HG03139 (cell line): ENCODE results near the gene PLD4.
A peak's percentile ranks its signal among the peaks of the same experiment; 100 is the strongest.
"Not testable (repeated sequence)": the region's sequence is repeated elsewhere in the genome, so short reads cannot be mapped to it uniquely, and the experiment has no call there.

Source experiments
- ATAC-seq: cut with Tn5 transposase; IDR thresholded peaks from one replicate; pipeline ENCODE4 v1.9.1; 2021; ENCODE audit not compliant: unreplicated experiment

PLD4 gene

DNA sequence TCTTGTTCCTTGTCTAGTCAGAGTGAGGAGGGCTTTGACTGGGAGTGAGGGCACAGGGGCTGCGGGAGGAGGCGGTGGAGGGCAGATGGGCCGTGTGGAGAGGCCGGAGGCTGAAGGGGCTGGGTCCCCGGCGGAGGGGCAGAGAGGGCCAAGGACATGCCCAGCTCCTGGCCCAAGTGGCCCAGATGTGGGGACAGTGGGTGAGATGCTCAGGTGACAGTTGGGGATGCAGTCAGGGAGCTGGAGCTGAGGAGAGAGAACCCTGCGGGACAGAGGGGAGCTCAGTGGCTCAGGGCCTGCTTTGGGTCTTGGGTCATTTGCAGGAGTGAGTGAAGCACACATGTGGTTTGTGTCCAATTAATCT, 26.5 kb upstream of the PLD4 start:
- ATAC-seq, result no peak

DNA sequence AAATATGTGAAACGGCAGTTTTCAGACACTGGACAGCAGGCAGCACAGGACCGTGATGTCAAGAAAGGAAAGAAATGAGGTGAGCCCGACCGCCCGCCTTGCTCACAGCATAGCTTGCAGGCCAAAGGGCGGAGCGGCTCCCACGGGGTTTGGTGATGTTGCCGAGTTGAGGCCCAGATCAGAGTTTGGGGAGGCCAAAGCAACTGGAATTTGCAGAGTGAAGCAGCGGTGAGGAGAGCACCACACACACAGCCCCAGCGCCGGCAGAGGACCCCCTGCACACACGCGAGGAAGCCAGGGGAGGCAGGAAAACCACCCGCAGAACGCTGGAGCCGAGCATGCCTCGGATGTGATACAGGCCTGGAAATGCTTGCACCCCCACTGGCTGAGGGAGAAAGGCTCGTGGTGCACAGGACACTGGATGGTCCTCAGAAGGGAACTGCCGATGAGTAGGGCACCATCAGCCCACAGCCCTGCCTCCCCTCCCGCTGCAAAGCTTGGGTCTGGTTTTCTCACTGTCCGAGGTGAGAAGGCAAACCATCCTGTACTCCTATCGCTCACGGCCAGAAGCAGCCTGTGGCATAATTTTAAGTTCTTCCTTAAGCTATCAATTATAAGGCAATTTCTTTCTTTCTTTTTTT, 25.7 kb upstream of the PLD4 start:
- ATAC-seq, result no peak

DNA sequence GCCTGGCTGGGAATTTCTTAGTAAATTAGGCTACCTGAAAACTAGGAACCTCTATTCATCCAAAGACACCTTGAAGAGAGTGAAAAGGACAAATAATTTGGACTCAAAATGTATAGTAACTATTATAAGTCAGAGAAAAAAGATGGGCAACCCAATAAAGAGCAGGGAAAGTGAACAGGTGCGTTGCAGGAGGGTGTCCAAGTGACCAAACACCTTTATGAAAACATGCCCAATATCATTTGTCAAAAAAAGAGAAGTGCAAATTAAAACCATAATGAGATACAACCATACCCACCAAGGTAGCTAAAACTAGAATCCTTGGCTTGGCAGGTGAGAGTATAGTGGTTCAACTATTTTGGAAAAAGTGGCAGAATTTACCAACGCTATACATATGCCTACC, 24.9 kb upstream of the PLD4 start:
- no peak for ATAC-seq

DNA sequence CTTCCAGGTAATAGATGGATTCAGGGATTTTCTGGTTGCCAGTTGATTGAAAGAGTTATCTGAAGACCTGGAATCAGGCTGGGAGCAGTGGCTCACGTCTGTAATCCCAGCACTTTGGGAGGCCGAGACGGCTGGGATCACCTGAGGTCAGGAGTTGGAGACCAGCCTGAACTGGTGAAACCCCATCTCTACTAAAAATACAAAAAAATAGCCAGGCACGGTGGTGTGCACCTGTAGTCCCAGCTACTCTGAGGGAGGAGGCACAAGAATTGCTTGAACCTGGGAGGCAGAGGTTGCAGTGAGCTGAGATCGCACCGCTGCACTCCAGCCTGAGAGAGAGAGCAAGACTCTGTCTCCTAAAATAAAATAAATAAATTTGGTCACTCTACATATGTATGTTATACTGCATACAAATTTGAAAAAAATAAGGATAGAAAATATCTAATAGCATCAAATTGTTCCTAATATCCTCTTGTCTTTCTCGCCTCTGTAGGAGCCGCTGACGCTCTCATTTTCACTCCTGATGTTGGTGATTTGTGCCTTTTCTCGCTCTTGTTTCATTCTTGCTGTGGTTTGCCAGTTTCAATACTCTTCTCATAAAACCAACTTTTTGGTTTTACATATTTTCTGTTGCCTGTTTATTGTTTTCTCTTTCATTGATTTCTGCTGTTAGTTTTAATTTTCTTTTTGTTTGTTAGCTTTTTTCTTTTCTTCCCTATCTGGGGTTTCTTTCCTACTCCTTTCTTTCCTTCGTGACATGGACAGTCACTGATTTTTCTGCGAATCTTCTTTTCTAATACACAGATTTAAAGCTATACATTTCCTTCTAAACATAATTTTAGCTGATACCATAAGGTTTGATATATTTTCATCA, 23.8 kb upstream of the PLD4 start:
- ATAC-seq, result no peak

DNA sequence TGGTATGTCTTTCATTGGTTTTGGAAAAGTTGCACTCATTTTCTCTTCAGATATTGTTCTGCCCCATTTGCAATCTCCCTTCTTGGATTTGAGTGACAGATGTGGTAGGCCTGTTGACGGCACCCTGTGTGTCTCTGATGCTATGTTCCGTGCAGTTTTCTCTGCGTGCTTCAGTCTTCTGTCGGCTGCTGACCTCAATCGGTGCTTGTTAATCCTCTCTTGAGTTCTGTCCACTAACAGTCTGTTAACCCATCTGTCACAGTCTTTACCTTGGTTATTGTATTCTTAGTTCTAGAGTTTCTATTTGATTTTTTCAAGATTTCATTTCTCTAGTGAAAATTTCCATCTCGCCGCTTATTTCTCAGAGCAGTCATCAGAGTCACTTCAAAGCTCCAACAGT, 20.7 kb upstream of the PLD4 start:
- ATAC-seq, result no peak

DNA sequence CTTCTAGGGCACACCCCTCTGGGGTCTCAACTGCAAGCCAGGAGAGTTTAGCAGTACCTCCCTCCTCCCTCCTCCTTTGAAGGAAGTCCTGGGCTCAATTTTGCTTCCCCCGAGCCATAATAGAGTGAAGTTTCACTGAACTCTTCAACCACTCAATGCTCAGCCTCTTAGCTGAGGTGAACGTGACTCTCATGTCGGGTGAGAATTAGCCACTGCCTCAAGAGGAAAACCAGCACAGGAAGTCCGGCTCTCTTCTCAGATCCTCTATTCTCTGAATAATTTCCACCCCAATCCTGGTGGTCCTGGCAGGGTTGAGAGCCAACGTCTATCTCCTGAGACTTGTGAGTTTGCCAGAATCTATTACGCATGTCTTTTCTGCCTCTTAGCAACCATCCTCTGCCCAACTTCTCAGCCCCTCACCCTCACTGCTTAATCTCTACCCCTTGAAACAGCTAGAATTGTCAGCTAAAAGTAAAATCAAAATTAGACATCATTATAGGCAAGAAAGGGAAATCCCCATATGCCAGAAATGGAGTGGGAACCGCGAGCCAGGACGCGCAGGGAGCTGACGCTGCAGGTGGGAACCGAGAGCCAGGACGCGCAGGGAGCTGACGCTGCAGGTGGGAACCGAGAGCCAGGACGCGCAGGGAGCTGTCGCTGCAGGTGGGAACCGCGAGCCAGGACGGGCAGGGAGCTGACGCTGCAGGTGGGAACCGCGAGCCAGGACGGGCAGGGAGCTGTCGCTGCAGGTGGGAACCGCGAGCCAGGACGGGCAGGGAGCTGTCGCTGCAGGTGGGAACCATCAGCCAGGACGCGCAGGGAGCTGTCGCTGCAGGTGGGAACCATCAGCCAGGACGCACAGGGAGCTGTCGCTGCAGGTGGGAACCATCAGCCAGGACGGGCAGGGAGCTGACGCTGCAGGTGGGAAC, 19.8 kb upstream of the PLD4 start:
- ATAC-seq, result not testable (repeated sequence)

DNA sequence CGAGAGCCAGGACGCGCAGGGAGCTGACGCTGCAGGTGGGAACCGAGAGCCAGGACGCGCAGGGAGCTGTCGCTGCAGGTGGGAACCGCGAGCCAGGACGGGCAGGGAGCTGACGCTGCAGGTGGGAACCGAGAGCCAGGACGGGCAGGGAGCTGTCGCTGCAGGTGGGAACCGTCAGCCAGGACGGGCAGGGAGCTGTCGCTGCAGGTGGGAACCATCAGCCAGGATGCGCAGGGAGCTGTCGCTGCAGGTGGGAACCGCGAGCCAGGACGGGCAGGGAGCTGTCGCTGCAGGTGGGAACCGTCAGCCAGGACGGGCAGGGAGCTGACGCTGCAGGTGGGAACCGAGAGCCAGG, 19.1 kb upstream of the PLD4 start:
- ATAC-seq, result not testable (repeated sequence)

DNA sequence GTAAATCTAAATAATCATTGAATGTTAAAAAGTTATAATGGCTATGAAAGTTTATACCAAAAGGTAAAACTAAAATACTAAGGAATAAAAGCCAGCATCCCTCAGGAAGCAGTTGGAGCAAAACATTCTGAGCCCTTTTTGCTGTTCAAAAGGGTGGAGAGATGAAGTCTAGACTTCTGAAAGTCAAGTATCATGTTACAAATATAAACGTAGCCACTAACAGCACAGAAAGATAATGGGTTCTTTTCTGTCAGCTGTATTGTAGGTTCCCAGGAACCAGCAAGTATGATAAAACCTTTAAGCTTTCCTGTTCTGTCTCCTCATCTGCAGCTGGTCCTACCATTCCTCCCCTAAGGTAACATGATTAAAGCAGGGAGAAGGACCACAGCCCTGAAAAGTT, 16.4 kb upstream of the PLD4 start:
- ATAC-seq, result no peak

DNA sequence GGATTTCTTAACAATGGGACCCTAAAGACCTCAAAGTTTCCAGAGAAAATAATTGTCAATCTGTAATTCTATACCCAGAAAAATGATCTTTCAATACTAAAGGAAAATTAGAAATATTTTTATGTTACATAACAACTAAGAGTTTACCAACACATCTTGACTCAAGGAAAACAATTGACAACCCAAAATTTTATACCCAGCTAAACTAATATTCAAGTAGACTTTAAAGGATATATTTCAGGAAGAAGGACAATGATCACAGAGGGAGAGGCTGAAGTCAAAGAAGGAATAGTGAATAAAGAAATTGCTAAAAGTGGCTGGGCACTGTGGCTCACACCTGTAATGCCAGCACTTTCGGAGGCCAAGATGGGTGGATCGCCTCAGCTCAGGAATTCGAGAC, 12.6 kb upstream of the PLD4 start:
- ATAC-seq, result no peak

DNA sequence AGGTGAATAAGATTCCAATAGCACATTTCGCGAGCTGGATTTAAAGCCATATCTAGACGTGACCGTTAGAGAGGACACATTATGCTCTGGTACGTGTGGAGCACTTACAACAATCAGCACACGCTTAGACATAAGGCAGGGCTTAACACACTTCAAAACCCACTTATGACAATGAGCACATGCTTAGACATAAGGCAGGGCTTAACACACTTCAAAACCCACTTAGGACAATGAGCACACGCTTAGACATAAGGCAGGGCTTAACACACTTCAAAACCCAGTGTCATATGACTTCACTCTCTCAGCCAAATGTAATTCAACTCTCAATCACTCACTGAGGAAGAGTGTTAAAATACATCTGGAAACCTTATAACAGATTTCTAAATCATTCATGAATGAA, 11.2 kb upstream of the PLD4 start:
- no peak for ATAC-seq

DNA sequence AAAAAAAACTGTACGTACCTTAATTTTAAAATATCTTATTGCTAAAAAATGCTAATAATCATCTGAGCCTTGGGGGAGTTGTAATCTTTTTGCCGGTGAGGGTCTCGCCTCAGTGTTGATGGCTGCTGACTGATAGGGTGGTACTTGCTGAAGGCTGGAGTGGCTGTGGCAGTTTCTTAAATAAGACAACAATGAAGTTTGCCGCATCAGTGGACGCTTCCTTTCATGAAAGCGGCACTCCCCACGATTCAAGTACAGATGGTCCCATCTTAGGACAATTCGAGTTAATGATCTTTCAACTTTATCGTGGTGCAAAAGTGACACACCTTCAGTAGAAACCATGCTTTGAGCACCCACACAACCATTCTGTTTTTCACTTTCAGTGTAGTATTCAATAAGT, 7.6 kb upstream of the PLD4 start:
- no peak for ATAC-seq

DNA sequence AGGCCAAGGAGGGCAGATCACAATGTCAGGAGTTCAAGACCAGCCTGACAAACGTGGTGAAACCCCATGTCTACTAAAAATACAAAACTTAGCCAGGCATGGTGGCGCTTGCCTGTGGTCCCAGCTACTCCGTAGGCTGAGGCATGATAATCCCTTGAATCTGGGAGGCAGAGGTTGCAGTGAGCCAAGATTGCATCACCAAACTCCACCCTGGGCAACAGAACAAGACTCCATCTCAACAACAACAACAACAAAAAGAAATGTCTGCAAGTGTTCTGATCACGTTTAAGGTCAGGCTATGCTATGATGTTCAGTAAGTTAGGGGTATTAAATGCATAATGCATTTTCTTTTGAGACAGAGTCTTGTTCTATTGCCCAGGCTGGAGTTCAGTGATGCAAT, 6.7 kb upstream of the PLD4 start:
- no peak for ATAC-seq

DNA sequence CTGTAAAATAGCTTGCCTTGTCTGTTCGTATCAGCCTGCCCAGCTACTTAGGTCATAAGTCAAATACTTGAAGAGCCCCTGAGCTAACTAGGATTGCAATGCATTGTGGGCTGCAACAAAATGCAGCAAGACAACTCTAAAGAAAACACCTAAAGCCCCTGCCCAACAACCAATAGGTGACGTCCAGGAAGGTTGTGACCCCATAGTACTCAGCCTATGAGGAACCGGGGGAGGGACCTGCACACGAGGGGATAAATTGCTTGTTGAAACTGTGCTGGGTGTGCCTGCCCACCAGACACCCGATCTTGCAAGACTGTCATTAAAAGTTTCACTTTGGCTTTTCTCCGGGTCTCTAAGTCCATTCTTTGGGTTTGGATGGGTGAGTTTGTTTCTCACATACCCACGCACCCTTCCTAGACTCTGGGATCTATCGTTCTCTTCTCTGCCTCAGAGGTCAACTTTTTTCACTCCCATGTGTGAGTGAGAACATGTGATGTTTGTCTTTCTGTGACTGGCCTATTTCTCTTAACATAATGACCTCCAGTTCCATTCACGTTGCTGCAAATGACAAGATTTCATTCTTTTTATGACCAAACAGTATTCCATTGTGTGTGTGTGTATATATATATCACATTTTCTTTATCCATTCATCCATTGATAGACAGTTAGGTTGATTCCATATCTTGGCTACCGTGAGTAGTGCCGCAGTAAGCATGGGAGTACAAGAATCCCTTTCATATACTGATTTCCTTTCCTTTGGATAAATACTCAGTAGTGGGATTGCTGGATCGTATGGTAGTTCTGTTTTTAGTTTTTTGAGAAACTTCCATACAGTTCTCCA, 5.3 kb upstream of the PLD4 start:
- not testable (repeated sequence) for ATAC-seq

DNA sequence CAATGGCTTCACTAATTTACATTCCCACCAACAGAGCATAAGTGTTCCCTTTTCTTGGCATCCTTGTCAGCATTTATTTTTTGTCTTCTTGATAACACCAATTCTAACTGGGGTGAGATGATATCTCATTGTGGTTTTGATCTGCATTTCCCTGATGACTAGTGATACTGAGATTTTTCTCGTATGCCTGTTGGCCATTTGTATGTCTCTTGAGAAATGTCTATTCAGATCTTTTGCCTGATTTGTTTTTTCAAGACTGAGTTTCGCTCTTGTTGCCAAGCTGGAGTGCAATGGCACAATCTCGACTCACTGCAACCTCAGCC, 4.7 kb upstream of the PLD4 start:
- no peak for ATAC-seq

DNA sequence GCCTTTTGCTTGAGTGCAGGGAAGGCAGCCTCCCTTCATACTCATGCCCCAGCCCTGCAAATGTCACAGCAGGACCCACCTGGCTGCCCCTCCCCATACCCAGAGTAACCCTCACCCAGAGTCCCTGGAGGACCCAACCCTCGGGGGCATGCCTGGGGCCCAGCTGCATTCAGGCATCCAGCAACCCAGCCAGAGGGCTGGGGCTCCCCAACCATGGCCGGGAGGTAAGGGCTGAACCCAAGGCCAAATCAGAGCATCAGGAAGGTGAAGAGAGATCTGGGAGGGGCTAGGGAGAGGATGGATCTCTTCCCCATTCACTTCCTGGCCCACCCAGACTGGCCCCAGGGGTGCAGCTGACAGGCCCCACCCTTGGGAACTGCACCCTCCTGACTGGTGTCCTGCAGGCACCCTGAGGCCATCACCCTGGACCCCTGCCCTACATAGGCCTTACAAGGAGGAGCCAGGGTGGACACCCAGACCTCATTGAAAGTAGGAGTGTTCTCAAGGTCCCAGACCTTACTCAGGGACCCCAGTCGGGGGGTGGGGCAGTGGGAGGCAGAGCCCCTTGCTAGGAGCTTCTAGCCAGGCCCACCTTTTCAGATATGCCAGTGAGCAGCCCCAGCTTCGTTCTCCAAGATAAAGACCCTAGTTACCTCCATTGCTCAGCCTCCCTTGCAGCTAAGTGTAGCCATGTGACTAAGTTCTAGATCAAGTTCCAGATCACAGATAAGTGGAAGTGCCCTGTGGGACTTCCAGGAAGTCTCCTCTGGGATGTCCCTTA, 849 bp upstream of the PLD4 start:
- ATAC-seq, result no peak

DNA sequence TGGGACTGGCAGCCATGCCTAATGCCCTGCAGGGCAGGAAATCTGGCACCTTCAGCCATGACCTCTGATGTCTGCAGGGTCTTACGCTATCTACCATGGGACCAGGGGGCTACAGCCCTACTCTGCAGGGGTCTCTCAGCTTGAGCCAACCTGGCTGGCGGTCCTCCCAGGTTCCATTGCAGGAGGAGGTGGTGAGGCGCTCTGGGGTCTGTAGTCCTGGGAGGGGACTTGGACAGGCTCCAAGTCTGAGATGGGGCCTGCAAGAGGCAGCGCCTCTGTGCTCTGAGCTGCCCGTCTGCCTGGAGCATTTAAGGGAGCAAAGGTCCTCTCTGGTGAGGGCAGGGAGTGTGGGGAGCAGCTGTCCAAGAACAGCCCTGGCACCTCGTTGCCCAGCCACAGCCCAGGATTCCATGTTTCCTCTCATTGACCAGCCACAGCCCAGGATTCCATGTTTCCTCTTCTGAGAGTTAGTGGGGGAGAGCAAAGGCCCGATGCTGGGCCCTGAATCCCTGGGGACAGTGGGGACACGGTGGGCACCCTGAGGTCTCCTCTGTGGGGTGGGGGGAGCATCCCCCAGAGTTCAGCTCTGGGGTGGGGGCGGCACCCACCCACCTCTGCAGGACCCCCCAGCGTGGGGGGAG, 655 bp downstream of the PLD4 start:
- ATAC-seq, result no peak

DNA sequence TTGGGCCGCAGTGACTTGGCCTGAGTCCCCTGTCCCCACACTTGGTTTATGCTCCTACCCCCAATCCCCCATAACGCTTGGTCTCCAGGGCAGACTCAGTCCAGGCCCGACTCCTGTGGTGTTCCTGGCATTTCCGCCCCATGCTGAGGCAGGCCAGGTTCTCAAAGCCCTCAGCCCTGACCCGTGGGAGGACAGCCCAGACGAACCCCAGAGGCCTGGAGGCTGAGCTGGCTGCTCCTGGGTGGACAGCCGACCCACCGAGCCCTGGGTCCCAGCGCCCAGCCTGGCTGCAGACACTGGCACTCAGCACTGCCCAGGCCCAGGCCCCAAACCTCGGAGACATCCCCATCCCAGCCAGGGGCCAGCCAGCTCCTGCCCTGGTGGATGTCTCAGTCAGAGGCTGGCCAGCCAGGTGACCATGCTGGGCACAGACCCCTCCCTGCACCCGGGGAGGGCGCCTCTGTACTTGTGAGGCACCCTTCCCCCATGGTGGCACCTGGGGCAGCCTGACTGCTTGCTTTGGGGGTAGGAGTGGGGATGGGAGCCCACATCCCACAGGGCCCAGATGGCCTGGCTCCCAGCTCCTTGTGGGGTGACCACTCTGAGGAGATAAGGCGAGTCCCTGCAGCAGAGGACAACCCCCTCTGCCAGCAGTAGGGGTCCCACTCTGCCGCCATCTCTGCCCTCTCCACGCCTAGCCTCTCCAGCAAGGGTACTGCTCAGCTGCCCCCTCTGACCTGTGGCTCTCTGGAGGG, 1.4 kb downstream of the PLD4 start:
- no peak for ATAC-seq

DNA sequence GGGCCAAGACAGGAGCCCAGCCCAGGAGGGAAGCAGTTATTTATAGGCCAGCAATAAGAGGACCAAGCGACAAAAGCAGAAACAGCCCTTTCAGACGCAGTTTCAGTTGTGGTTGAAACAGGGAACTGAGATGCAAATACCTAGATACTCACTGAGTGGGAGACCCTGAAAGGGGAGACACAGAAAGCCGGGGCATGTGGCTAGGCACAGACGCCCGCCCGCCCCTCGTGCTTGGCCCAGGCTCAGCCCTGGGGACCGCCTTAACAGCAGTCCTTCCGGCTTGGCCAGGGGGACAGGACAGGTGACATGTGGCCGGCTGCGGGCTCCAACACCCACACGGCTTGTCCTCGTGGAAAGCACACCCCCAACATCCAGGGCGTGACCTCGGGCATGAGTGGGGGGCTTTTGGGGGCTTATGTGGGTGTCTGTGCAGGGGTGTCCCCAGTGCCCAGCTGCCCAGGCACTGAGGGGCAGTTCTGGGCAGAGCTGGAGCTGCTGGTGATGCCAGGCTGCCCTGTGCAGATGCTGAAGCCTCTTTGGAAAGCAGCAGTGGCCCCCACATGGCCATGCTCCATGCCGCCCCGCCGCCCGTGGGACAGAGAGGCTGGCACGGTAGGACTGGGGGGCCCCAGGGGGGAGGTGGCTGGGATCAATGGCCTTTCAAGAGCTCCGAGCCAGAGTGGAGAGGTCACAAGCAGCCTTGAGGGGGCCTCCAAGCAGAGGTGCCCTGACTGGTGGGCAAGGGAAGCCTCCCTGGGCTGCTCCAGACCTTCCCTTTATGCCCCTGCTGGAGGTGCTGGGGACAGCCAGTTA, 2.1 kb downstream of the PLD4 start:
- ATAC-seq, result peak; percentile 72
